Activated naive CD8-positive, alpha-beta T cell treated with anti-CD3 and anti-CD28 coated beads, Interleukin-2, amount 10 ng/mL, durations not matched to agents 7 days and 5 days (primary cell): Measurements from ENCODE around the gene PRKCA. TPM values are rescaled to one million over a fixed set of nuclear protein-coding genes. Genes with fewer than 3 reads are reported as not detected.
A peak's percentile ranks its signal among the peaks of the same experiment; 100 is the strongest.
"Not testable (repeated sequence)": the region's sequence is repeated elsewhere in the genome, so short reads cannot be mapped to it uniquely, and the experiment has no call there.

Experiments
- ATAC-seq: fragments of 150-1000 bp; cut with Tn5 transposase; one replicate; pipeline ENCODE4 v1.10.0; 2021; ENCODE audit warnings: low read depth, moderate library complexity
- POLR2A ChIA-PET: fragments of 350-600 bp; sonication (Branson Sonifier 250); formaldehyde crosslinking; loops from one replicate; lab custom pipeline; 2021; ENCODE audit warnings: antibody characterized with exemption; lab: Charles Lee
- DNase-seq: peaks from one replicate; pipeline ENCODE4 v3.0.0; 2021
- H3K27ac Mint-ChIP-seq: one replicate; pipeline ENCODE4 v1.8.0; 2022; ENCODE audit warnings: mild to moderate bottlenecking, mixed read lengths
- H3K27me3 Mint-ChIP-seq: one replicate; pipeline ENCODE4 v1.8.0; 2022; ENCODE audit warnings: mild to moderate bottlenecking, moderate library complexity, mixed read lengths
- H3K36me3 Mint-ChIP-seq: one replicate; pipeline ENCODE4 v1.8.0; 2021; ENCODE audit warnings: mild to moderate bottlenecking, mixed read lengths
- H3K4me1 Mint-ChIP-seq: one replicate; pipeline ENCODE4 v1.8.0; 2021; ENCODE audit warnings: mixed read lengths
- H3K4me3 Mint-ChIP-seq: one replicate; pipeline ENCODE4 v1.8.0; 2022; ENCODE audit warnings: mild to moderate bottlenecking, moderate library complexity, mixed read lengths
- H3K9me3 Mint-ChIP-seq: one replicate; pipeline ENCODE4 v1.8.0; 2021; ENCODE audit warnings: mixed read lengths
- total RNA-seq, 2 experiments: library from RNA; stranded (reverse); gene quantifications; one replicate each; pipeline ENCODE4 v1.2.3, GENCODE V29; 2021

Gene PRKCA
- total RNA-seq, 2 experiments from 2014 or later: 66.1 to 66.5 TPM

- Mint-ChIP-seq H3K27ac (no peak overlapping the region), H3K4me3 (no peak overlapping the region), H3K4me1 (peaks cover 21% of the 10 kb centered on the region), H3K27me3 (no peaks in the 10 kb centered on the region), H3K36me3 (peaks cover 40% of the 10 kb centered on the region), H3K9me3 (peaks cover 10% of the 10 kb centered on the region)
- POLR2A ChIA-PET: interaction anchor here (0.7 kb wide), 1 partner anchor 10 kb away, joined by 3 read pairs; no protein-coding TSS in a partner anchor
- ATAC-seq (no peak), DNase-seq (no peak)
These were observed 15.2 kb downstream of the PRKCA start for GRCh38 chr17:66317629-66318028.

- no peak overlapping the region for H3K4me3 Mint-ChIP-seq
- peaks cover 13% of the 10 kb centered on the region for H3K4me1 Mint-ChIP-seq
- H3K9me3 Mint-ChIP-seq: peaks cover 12% of the 10 kb centered on the region
- peaks cover 52% of the 10 kb centered on the region for H3K36me3 Mint-ChIP-seq
- DNase-seq: no peak
- no peaks in the 10 kb centered on the region for H3K27me3 Mint-ChIP-seq
- no peak overlapping the region for H3K27ac Mint-ChIP-seq
- POLR2A ChIA-PET: no interaction called here
- ATAC-seq: no peak
These were observed 16.8 kb downstream of the PRKCA start for GRCh38 chr17:66319226-66319625.

DNA sequence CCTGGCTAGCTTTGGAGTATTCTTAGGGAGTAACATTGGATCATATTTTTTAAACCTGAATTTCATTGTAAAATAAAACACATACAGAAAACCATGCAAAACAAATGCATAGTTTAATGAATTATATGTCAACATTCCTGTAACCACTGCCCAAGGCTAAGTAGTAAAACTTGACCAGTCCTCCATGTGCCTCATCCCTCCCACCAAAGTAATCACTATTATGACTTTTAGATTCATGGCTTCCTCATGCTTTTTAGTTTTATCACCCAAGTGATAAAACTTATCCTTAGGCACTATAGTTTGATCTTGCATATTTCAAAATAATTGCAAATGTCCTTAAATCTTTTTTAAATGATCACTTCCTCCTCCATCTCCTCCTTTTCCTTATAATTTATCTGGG, 20.4 kb downstream of the PRKCA start:
- no peak overlapping the region for H3K4me3 Mint-ChIP-seq
- H3K27ac Mint-ChIP-seq: peak overlapping the region; percentile 40
- H3K4me1 Mint-ChIP-seq: peaks cover 18% of the 10 kb centered on the region
- POLR2A ChIA-PET: no interaction called here
- DNase-seq: no peak
- ATAC-seq: no peak
- H3K9me3 Mint-ChIP-seq: peaks cover 12% of the 10 kb centered on the region
- no peaks in the 10 kb centered on the region for H3K27me3 Mint-ChIP-seq
- H3K36me3 Mint-ChIP-seq: peaks cover 53% of the 10 kb centered on the region

DNA sequence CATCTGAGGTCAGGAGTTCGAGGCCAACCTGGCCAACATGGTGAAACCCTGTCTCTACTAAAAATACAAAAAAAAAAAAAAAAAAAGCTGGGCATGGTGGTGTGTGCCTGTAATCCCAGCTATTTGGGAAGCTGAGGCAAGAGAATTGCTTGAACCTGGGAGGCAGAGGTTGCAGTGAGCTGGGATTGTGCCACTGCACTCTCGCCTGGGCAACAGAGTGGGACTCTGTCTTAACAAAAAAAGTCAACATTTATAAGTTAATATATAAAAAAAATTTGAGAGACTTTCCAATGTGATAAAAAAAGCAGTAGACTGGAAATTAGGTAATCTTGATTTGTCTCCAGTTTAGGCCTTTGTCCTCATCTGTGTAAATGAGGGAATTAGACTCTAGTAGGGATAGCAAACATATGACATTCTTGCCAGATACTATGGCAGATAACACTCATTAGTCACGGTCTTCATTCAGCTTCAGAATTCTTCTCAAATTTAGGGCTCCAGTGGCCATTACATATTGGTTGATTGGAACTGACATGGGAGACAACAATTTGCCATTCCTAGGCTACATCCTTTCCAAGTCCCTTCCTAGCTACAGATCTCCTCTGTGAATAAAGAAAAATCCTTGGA, 22.1 kb downstream of the PRKCA start:
- H3K27ac Mint-ChIP-seq, ATAC-seq, H3K27me3 Mint-ChIP-seq, H3K4me3 Mint-ChIP-seq, POLR2A ChIA-PET, DNase-seq: not testable (repeated sequence)
- peaks cover 35% of the 10 kb centered on the region for H3K4me1 Mint-ChIP-seq
- peaks cover 53% of the 10 kb centered on the region for H3K36me3 Mint-ChIP-seq
- H3K9me3 Mint-ChIP-seq: peaks cover 11% of the 10 kb centered on the region

DNA sequence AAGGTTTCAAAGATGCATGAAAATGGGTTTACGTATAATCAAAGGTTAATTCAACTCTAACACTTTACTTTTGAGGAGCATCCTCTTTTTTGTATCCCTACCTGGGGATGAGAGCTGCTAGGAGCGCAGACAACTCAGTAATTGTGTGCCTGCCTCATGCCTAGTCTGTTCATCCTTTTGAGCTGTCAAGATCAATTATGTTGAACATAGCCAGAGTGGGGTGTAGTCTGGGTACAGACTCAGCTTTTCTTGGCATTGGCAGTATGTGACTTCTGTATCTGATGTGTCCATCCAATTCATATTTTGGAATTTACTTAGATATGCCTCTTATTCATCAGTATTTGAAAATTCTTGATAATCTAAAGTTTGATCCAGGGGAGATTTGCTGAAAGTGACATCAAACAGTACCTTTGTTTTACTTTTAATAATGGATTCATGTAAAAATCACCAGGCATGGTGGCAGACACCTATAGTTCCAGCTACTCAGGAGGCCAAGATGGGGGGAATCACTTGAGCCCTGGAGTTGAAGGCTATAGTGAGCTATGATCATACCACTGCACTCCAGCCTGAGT, 24.1 kb downstream of the PRKCA start:
- Mint-ChIP-seq H3K4me1 (peaks cover 50% of the 10 kb centered on the region), H3K9me3 (peaks cover 9% of the 10 kb centered on the region), H3K4me3 (no peak overlapping the region), H3K27ac (no peak overlapping the region), H3K36me3 (peaks cover 51% of the 10 kb centered on the region), H3K27me3 (no peaks in the 10 kb centered on the region)
- POLR2A ChIA-PET: interaction anchor here (1.2 kb wide), 1 partner anchor 11 kb away, joined by 3 read pairs; no protein-coding TSS in a partner anchor
- DNase-seq (no peak), ATAC-seq (no peak)

GRCh38 chr17:66330646-66331037, 28.2 kb downstream of the PRKCA start:
- POLR2A ChIA-PET: interaction anchor here (0.7 to 1.4 kb wide), 5 partner anchors 14 to 76 kb away, joined by 3 to 4 read pairs (median 3); partner anchors contain the start of gene PRKCA
- H3K4me3 Mint-ChIP-seq: peak overlapping the region; percentile 75
- DNase-seq: no peak
- peaks cover 2% of the 10 kb centered on the region for H3K9me3 Mint-ChIP-seq
- peaks cover 48% of the 10 kb centered on the region for H3K4me1 Mint-ChIP-seq
- no peaks in the 10 kb centered on the region for H3K27me3 Mint-ChIP-seq
- peak overlapping the region; percentile 85 for H3K27ac Mint-ChIP-seq
- no peak for ATAC-seq
- peaks cover 33% of the 10 kb centered on the region for H3K36me3 Mint-ChIP-seq

GRCh38 chr17:66331038-66331816, 28.8 kb downstream of the PRKCA start:
- ATAC-seq (peak; percentile 84), DNase-seq (no peak)
- Mint-ChIP-seq H3K4me1 (peaks cover 47% of the 10 kb centered on the region), H3K9me3 (peaks cover 2% of the 10 kb centered on the region), H3K27me3 (no peaks in the 10 kb centered on the region), H3K4me3 (peak overlapping the region; percentile 75), H3K36me3 (peaks cover 31% of the 10 kb centered on the region), H3K27ac (peak overlapping the region; percentile 85)
- POLR2A ChIA-PET: interaction anchor here (0.5 to 1.6 kb wide), 6 partner anchors 18 to 75 kb away, joined by 3 to 4 read pairs (median 4); partner anchors contain the start of gene PRKCA

GRCh38 chr17:66335797-66336196, 33.4 kb downstream of the PRKCA start:
- no peaks in the 10 kb centered on the region for H3K27me3 Mint-ChIP-seq
- H3K4me1 Mint-ChIP-seq: peaks cover 40% of the 10 kb centered on the region
- POLR2A ChIA-PET: no interaction called here
- ATAC-seq: no peak
- no peak for DNase-seq
- no peak overlapping the region for H3K27ac Mint-ChIP-seq
- no peaks in the 10 kb centered on the region for H3K9me3 Mint-ChIP-seq
- peaks cover 22% of the 10 kb centered on the region for H3K36me3 Mint-ChIP-seq
- H3K4me3 Mint-ChIP-seq: no peak overlapping the region

GRCh38 chr17:66337268-66337667, 34.9 kb downstream of the PRKCA start:
- Mint-ChIP-seq H3K27ac (no peak overlapping the region), H3K4me3 (no peak overlapping the region), H3K9me3 (no peaks in the 10 kb centered on the region), H3K36me3 (peaks cover 27% of the 10 kb centered on the region), H3K4me1 (peaks cover 31% of the 10 kb centered on the region), H3K27me3 (no peaks in the 10 kb centered on the region)
- ATAC-seq (no peak), DNase-seq (no peak)
- POLR2A ChIA-PET: no interaction called here

GRCh38 chr17:66337866-66338485, 35.6 kb downstream of the PRKCA start:
- DNase-seq: no peak
- H3K27ac Mint-ChIP-seq: no peak overlapping the region
- ATAC-seq: no peak
- H3K27me3 Mint-ChIP-seq: no peaks in the 10 kb centered on the region
- H3K36me3 Mint-ChIP-seq: peaks cover 27% of the 10 kb centered on the region
- H3K9me3 Mint-ChIP-seq: no peaks in the 10 kb centered on the region
- H3K4me3 Mint-ChIP-seq: no peak overlapping the region
- peaks cover 31% of the 10 kb centered on the region for H3K4me1 Mint-ChIP-seq
- POLR2A ChIA-PET: no interaction called here

DNA sequence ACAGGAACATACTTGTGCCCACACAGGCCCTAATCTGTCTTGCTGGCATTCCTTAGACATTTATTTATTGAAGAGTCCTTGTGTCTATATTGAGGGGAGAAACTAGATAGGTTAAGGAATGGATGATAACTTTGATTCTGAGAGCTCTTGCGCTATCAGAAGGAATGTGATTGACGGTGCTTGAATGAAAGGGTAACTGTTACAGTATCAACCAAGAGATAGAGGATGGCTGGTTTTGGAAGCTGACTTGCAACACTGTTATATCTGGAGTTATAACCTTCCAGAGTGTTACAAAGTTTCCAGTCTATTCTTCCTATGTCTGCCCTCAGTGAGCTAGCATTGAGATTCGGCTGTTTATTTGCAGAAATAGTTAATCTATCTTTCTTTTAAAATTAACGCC, 36.5 kb downstream of the PRKCA start:
- Mint-ChIP-seq H3K9me3 (no peaks in the 10 kb centered on the region), H3K4me3 (peak overlapping the region; percentile 73), H3K27ac (no peak overlapping the region), H3K27me3 (no peaks in the 10 kb centered on the region), H3K4me1 (peaks cover 36% of the 10 kb centered on the region), H3K36me3 (peaks cover 33% of the 10 kb centered on the region)
- ATAC-seq (no peak), DNase-seq (no peak)
- POLR2A ChIA-PET: interaction anchor here (0.6 to 1.2 kb wide), 2 partner anchors 10 to 221 kb away, joined by 3 to 4 read pairs; no protein-coding TSS in a partner anchor

DNA sequence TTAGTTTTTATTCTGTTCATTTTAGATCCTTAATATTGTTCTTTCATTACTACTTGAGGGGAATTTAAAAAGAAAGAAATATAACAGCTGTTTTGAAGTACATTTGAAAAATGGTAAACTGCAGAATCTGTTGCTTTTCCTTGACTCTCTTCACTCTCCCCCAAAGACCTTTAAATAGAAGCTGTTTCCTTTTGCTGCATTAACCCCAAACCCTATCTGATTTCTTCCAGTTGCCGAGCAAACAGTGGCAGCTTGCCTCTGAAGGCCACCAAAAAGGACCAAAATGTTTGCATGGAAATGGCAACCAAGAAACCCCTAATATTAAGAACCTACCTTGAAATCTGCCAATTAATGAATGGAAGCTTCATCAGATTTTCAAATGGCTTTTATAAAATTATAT, 37.1 kb downstream of the PRKCA start:
- H3K4me1 Mint-ChIP-seq: peaks cover 36% of the 10 kb centered on the region
- no peaks in the 10 kb centered on the region for H3K27me3 Mint-ChIP-seq
- DNase-seq (no peak), ATAC-seq (peak; percentile 36)
- POLR2A ChIA-PET: interaction anchor here (0.6 to 1.2 kb wide), 3 partner anchors 9 to 220 kb away, joined by 3 to 7 read pairs (median 4); no protein-coding TSS in a partner anchor
- H3K27ac Mint-ChIP-seq: peak overlapping the region; percentile 58
- no peaks in the 10 kb centered on the region for H3K9me3 Mint-ChIP-seq
- H3K4me3 Mint-ChIP-seq: peak overlapping the region; percentile 73
- peaks cover 31% of the 10 kb centered on the region for H3K36me3 Mint-ChIP-seq

DNA sequence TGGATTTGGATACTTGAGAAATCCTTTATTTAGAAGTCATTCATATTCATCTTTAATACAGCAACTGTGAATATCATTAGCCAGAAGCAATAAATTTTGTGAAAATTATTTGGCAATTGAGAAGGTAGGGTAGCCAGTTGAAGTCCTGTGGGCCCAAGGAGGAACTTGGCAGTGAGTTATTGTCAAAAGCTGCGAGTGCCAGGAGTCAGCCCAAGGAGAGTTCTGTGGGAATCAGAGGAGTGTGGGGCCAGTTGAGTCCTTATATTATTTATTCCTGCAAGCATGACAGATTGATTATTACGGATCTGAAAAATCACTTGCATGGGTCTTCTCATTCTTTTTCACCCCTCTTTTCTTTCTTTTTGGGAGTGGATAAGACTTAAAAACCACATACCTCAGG, 38.3 kb downstream of the PRKCA start:
- no peak overlapping the region for H3K27ac Mint-ChIP-seq
- no peak for ATAC-seq
- H3K27me3 Mint-ChIP-seq: no peaks in the 10 kb centered on the region
- H3K9me3 Mint-ChIP-seq: no peaks in the 10 kb centered on the region
- peaks cover 24% of the 10 kb centered on the region for H3K36me3 Mint-ChIP-seq
- DNase-seq: no peak
- H3K4me3 Mint-ChIP-seq: no peak overlapping the region
- H3K4me1 Mint-ChIP-seq: peaks cover 38% of the 10 kb centered on the region
- POLR2A ChIA-PET: no interaction called here
